Osteocyte (in vitro differentiated cells): ENCODE measurements around the gene CPA3. TPM values are rescaled to one million over a fixed set of nuclear protein-coding genes. Genes with fewer than 3 reads are reported as not detected.

Experiments used
- DNase-seq: peaks from one replicate; pipeline ENCODE4 v3.0.0; 2021; ENCODE audit warnings: mixed read lengths; ENCODE audit not compliant: unreplicated experiment; ENCODE audit errors: extremely low spot score
- H3K27ac Mint-ChIP-seq: one replicate; pipeline ENCODE4 v1.8.0; 2021; ENCODE audit warnings: mild to moderate bottlenecking, mixed read lengths; ENCODE audit not compliant: unreplicated experiment
- H3K27me3 Mint-ChIP-seq: one replicate; pipeline ENCODE4 v1.8.0; 2021; ENCODE audit warnings: mixed read lengths; ENCODE audit not compliant: unreplicated experiment
- H3K36me3 Mint-ChIP-seq: one replicate; pipeline ENCODE4 v1.8.0; 2021; ENCODE audit warnings: mixed read lengths; ENCODE audit not compliant: unreplicated experiment
- H3K4me1 Mint-ChIP-seq: one replicate; pipeline ENCODE4 v1.8.0; 2021; ENCODE audit warnings: mixed read lengths; ENCODE audit not compliant: unreplicated experiment
- H3K4me3 Mint-ChIP-seq: one replicate; pipeline ENCODE4 v1.8.0; 2021; ENCODE audit warnings: mild to moderate bottlenecking, moderate library complexity, mixed read lengths; ENCODE audit not compliant: unreplicated experiment
- H3K9me3 Mint-ChIP-seq: one replicate; pipeline ENCODE4 v1.8.0; 2021; ENCODE audit warnings: mixed read lengths; ENCODE audit not compliant: unreplicated experiment
- CTCF ChIP-seq: fragments of 200-600 bp; sonication (generic); IDR thresholded peaks from 2 replicates; pipeline ENCODE4 v1.5.0; 2021; ENCODE audit warnings: antibody characterized with exemption, mild to moderate bottlenecking, moderate library complexity
- total RNA-seq: library from RNA; stranded (reverse); gene quantifications from 2 replicates; pipeline ENCODE4 v1.2.1, GENCODE V29; 2021

The CPA3 gene
- total RNA-seq, 1 donor from 2014 or later = not detected

GRCh38 chr3:148866261-148866660, 1.2 kb downstream of the CPA3 start:
- DNase-seq = no peak

GRCh38 chr3:148873270-148873927, 8.3 kb downstream of the CPA3 start:
- no peaks in the 10 kb centered on the region for H3K9me3 Mint-ChIP-seq
- no peaks in the 10 kb centered on the region for H3K36me3 Mint-ChIP-seq
- no peaks in the 10 kb centered on the region for H3K27me3 Mint-ChIP-seq
- peaks cover 2% of the 10 kb centered on the region for H3K4me1 Mint-ChIP-seq
- no peak for DNase-seq
- TF ChIP-seq CTCF = no peak
- H3K27ac Mint-ChIP-seq = no peak overlapping the region
- H3K4me3 Mint-ChIP-seq = no peak overlapping the region

More at GRCh38 chr3:148866261-148866660, 1.2 kb downstream of the CPA3 start:
- Mint-ChIP-seq H3K4me1 (peaks cover 5% of the 10 kb centered on the region), H3K4me3 (no peak overlapping the region), H3K36me3 (no peaks in the 10 kb centered on the region), H3K27me3 (peaks cover 21% of the 10 kb centered on the region), H3K27ac (no peak overlapping the region), H3K9me3 (no peaks in the 10 kb centered on the region)
- no peak for TF ChIP-seq CTCF

- no peak overlapping the region for H3K27ac Mint-ChIP-seq
- no peaks in the 10 kb centered on the region for H3K36me3 Mint-ChIP-seq
- H3K4me1 Mint-ChIP-seq = peaks cover 2% of the 10 kb centered on the region
- TF ChIP-seq CTCF = no peak
- H3K4me3 Mint-ChIP-seq = no peak overlapping the region
- DNase-seq = no peak
- no peaks in the 10 kb centered on the region for H3K27me3 Mint-ChIP-seq
- no peaks in the 10 kb centered on the region for H3K9me3 Mint-ChIP-seq
Observed at GRCh38 chr3:148873977-148874376, 8.9 kb downstream of the CPA3 start.

GRCh38 chr3:148878095-148878494, 13.0 kb downstream of the CPA3 start:
- no peak for DNase-seq
- H3K36me3 Mint-ChIP-seq = no peaks in the 10 kb centered on the region
- no peaks in the 10 kb centered on the region for H3K27me3 Mint-ChIP-seq
- TF ChIP-seq CTCF = no peak
- H3K4me1 Mint-ChIP-seq = peaks cover 17% of the 10 kb centered on the region
- no peak overlapping the region for H3K27ac Mint-ChIP-seq
- H3K4me3 Mint-ChIP-seq = no peak overlapping the region
- H3K9me3 Mint-ChIP-seq = no peaks in the 10 kb centered on the region

GRCh38 chr3:148879256-148879655, 14.2 kb downstream of the CPA3 start:
- peaks cover 4% of the 10 kb centered on the region for H3K27me3 Mint-ChIP-seq

More at GRCh38 chr3:148879256-148879655, 14.2 kb downstream of the CPA3 start:
- DNase-seq = no peak
- no peak overlapping the region for H3K27ac Mint-ChIP-seq
- no peak overlapping the region for H3K4me3 Mint-ChIP-seq
- peaks cover 16% of the 10 kb centered on the region for H3K4me1 Mint-ChIP-seq
- H3K9me3 Mint-ChIP-seq = no peaks in the 10 kb centered on the region
- TF ChIP-seq CTCF = no peak
- no peaks in the 10 kb centered on the region for H3K36me3 Mint-ChIP-seq
